T-helper 2 cell treated with Interferon-gamma antibody and Interleukin-4, amounts not matched to agents 5 μg/mL and 100 μg/mL, for 36 hours (primary cell): ENCODE data around the gene HMGCR.
"Not testable (repeated sequence)": the region's sequence is repeated elsewhere in the genome, so short reads cannot be mapped to it uniquely, and the experiment has no call there.

Source experiments
- DNase-seq: peaks from one replicate; pipeline ENCODE4 v3.0.0; 2021; ENCODE audit warnings: low spot score
- H3K27ac Mint-ChIP-seq: one replicate; pipeline ENCODE4 v1.8.0; 2021; ENCODE audit warnings: mild to moderate bottlenecking, mixed read lengths
- H3K27me3 Mint-ChIP-seq: one replicate; pipeline ENCODE4 v1.8.0; 2021; ENCODE audit warnings: low read depth, mixed read lengths
- H3K36me3 Mint-ChIP-seq: one replicate; pipeline ENCODE4 v1.8.0; 2021; ENCODE audit warnings: low read depth, mixed read lengths
- H3K4me1 Mint-ChIP-seq: one replicate; pipeline ENCODE4 v1.8.0; 2021; ENCODE audit warnings: low read depth, mixed read lengths
- H3K4me3 Mint-ChIP-seq: one replicate; pipeline ENCODE4 v1.8.0; 2022; ENCODE audit warnings: mild to moderate bottlenecking, moderate library complexity, mixed read lengths
- H3K9me3 Mint-ChIP-seq: one replicate; pipeline ENCODE4 v1.8.0; 2021; ENCODE audit warnings: mixed read lengths

Gene HMGCR

GRCh38 chr5:75331095-75332090, 5.6 kb upstream of the HMGCR start:
- Mint-ChIP-seq H3K4me1 (no peaks in the 10 kb centered on the region), H3K27ac (no peak overlapping the region), H3K27me3 (no peaks in the 10 kb centered on the region), H3K4me3 (no peak overlapping the region), H3K36me3 (no peaks in the 10 kb centered on the region), H3K9me3 (no peaks in the 10 kb centered on the region)
- DNase-seq = no peak

- H3K4me3 Mint-ChIP-seq, DNase-seq, H3K36me3 Mint-ChIP-seq, H3K27ac Mint-ChIP-seq, H3K4me1 Mint-ChIP-seq, H3K27me3 Mint-ChIP-seq, H3K9me3 Mint-ChIP-seq: not testable (repeated sequence)
These were observed 3.3 kb upstream of the HMGCR start for GRCh38 chr5:75333759-75334158.

- not testable (repeated sequence) for DNase-seq, H3K27ac Mint-ChIP-seq, H3K9me3 Mint-ChIP-seq, H3K36me3 Mint-ChIP-seq, H3K27me3 Mint-ChIP-seq, H3K4me3 Mint-ChIP-seq
- peaks cover 12% of the 10 kb centered on the region for H3K4me1 Mint-ChIP-seq
These were observed 2.6 kb upstream of the HMGCR start for GRCh38 chr5:75334413-75334812.

GRCh38 chr5:75335486-75335885, 1.5 kb upstream of the HMGCR start:
- peaks cover 8% of the 10 kb centered on the region for H3K36me3 Mint-ChIP-seq
- no peak overlapping the region for H3K27ac Mint-ChIP-seq
- H3K9me3 Mint-ChIP-seq = no peaks in the 10 kb centered on the region
- no peak for DNase-seq
- peaks cover 20% of the 10 kb centered on the region for H3K4me1 Mint-ChIP-seq
- no peak overlapping the region for H3K4me3 Mint-ChIP-seq
- H3K27me3 Mint-ChIP-seq = no peaks in the 10 kb centered on the region

GRCh38 chr5:75335952-75336614, 937 bp upstream of the HMGCR start:
- H3K4me1 Mint-ChIP-seq = peaks cover 24% of the 10 kb centered on the region
- H3K27ac Mint-ChIP-seq = no peak overlapping the region
- H3K27me3 Mint-ChIP-seq = no peaks in the 10 kb centered on the region
- peaks cover 11% of the 10 kb centered on the region for H3K36me3 Mint-ChIP-seq
- DNase-seq = peak; percentile 15
- no peaks in the 10 kb centered on the region for H3K9me3 Mint-ChIP-seq
- no peak overlapping the region for H3K4me3 Mint-ChIP-seq

GRCh38 chr5:75337366-75338021, 474 bp downstream of the HMGCR start:
- Mint-ChIP-seq H3K36me3 (peaks cover 21% of the 10 kb centered on the region), H3K9me3 (no peaks in the 10 kb centered on the region), H3K4me3 (no peak overlapping the region), H3K4me1 (peaks cover 36% of the 10 kb centered on the region), H3K27ac (no peak overlapping the region), H3K27me3 (no peaks in the 10 kb centered on the region)
- DNase-seq = peak; percentile 42

GRCh38 chr5:75338408-75338807, 1.4 kb downstream of the HMGCR start:
- Mint-ChIP-seq H3K9me3 (no peaks in the 10 kb centered on the region), H3K4me1 (peaks cover 36% of the 10 kb centered on the region), H3K36me3 (peaks cover 22% of the 10 kb centered on the region), H3K4me3 (no peak overlapping the region), H3K27ac (peak overlapping the region; percentile 44), H3K27me3 (no peaks in the 10 kb centered on the region)
- no peak for DNase-seq

GRCh38 chr5:75340714-75341478, 3.9 kb downstream of the HMGCR start:
- peak overlapping the region; percentile 9 for H3K4me3 Mint-ChIP-seq
- peaks cover 37% of the 10 kb centered on the region for H3K36me3 Mint-ChIP-seq
- no peak for DNase-seq
- H3K9me3 Mint-ChIP-seq = no peaks in the 10 kb centered on the region
- peaks cover 40% of the 10 kb centered on the region for H3K4me1 Mint-ChIP-seq
- no peaks in the 10 kb centered on the region for H3K27me3 Mint-ChIP-seq
- H3K27ac Mint-ChIP-seq = peak overlapping the region; percentile 33

GRCh38 chr5:75341934-75342333, 4.9 kb downstream of the HMGCR start:
- Mint-ChIP-seq H3K27me3 (no peaks in the 10 kb centered on the region), H3K4me1 (peaks cover 40% of the 10 kb centered on the region), H3K4me3 (no peak overlapping the region), H3K27ac (no peak overlapping the region), H3K36me3 (peaks cover 43% of the 10 kb centered on the region), H3K9me3 (no peaks in the 10 kb centered on the region)
- no peak for DNase-seq

GRCh38 chr5:75342836-75343235, 5.8 kb downstream of the HMGCR start:
- Mint-ChIP-seq H3K36me3 (peaks cover 49% of the 10 kb centered on the region), H3K27me3 (no peaks in the 10 kb centered on the region), H3K9me3 (no peaks in the 10 kb centered on the region), H3K27ac (no peak overlapping the region), H3K4me1 (peaks cover 43% of the 10 kb centered on the region), H3K4me3 (no peak overlapping the region)
- no peak for DNase-seq

- no peak overlapping the region for H3K27ac Mint-ChIP-seq
- peaks cover 66% of the 10 kb centered on the region for H3K36me3 Mint-ChIP-seq
These were observed 11.2 kb downstream of the HMGCR start for GRCh38 chr5:75348241-75348640.

GRCh38 chr5:75349663-75350062, 12.6 kb downstream of the HMGCR start:
- Mint-ChIP-seq H3K36me3 (peaks cover 68% of the 10 kb centered on the region), H3K27ac (no peak overlapping the region), H3K9me3 (no peaks in the 10 kb centered on the region), H3K4me3 (no peak overlapping the region), H3K4me1 (peaks cover 39% of the 10 kb centered on the region), H3K27me3 (no peaks in the 10 kb centered on the region)
- no peak for DNase-seq

More at GRCh38 chr5:75348241-75348640, 11.2 kb downstream of the HMGCR start:
- no peak for DNase-seq
- H3K27me3 Mint-ChIP-seq = no peaks in the 10 kb centered on the region
- no peaks in the 10 kb centered on the region for H3K9me3 Mint-ChIP-seq
- no peak overlapping the region for H3K4me3 Mint-ChIP-seq
- H3K4me1 Mint-ChIP-seq = peaks cover 39% of the 10 kb centered on the region

GRCh38 chr5:75351139-75351926, 14.3 kb downstream of the HMGCR start:
- H3K9me3 Mint-ChIP-seq = no peaks in the 10 kb centered on the region
- no peaks in the 10 kb centered on the region for H3K27me3 Mint-ChIP-seq
- peak; percentile 29 for DNase-seq
- H3K36me3 Mint-ChIP-seq = peaks cover 63% of the 10 kb centered on the region
- H3K27ac Mint-ChIP-seq = peak overlapping the region; percentile 82
- peak overlapping the region; percentile 52 for H3K4me3 Mint-ChIP-seq
- H3K4me1 Mint-ChIP-seq = peaks cover 35% of the 10 kb centered on the region
